MM.1S (cell line): Measurements from ENCODE around the gene RAPSN.

Source experiments
- DNase-seq: peaks from one replicate; pipeline ENCODE4 v3.0.0-alpha.2; 2015
- H2AFZ ChIP-seq: fragments of 300-600 bp; sonication (generic); 2 replicates; pipeline ENCODE4 v1.6.0; 2016; ENCODE audit warnings: antibody characterized with exemption, low read length
- H3F3A ChIP-seq: fragments of 300-600 bp; sonication (generic); 2 replicates; pipeline ENCODE4 v1.6.1; 2016; ENCODE audit warnings: mild to moderate bottlenecking, antibody characterized with exemption, low read length, moderate library complexity, mixed read lengths; ENCODE audit not compliant: insufficient read depth
- H3K27ac ChIP-seq: fragments of 300-600 bp; sonication (generic); 2 replicates; pipeline ENCODE4 v1.5.1; 2016; ENCODE audit warnings: mild to moderate bottlenecking, low read length
- H3K27me3 ChIP-seq: fragments of 300-600 bp; sonication (generic); replicated peaks from 2 replicates; pipeline ENCODE4 v1.6.0; 2016; ENCODE audit warnings: low read length; ENCODE audit not compliant: insufficient read depth
- H3K36me3 ChIP-seq: fragments of 300-600 bp; sonication (generic); replicated peaks from 2 replicates; pipeline ENCODE4 v1.6.1; 2016; ENCODE audit warnings: mild to moderate bottlenecking, low read length, mixed read lengths; ENCODE audit not compliant: insufficient read depth
- H3K4me1 ChIP-seq: fragments of 300-600 bp; sonication (generic); 2 replicates; pipeline ENCODE4 v1.6.1; 2016; ENCODE audit warnings: low read length, mixed read lengths
- H3K4me2 ChIP-seq: fragments of 300-600 bp; sonication (generic); 2 replicates; pipeline ENCODE4 v1.6.0; 2016; ENCODE audit warnings: low read depth, low read length
- H3K4me3 ChIP-seq: fragments of 300-600 bp; sonication (generic); 2 replicates; pipeline ENCODE4 v1.5.1; 2016; ENCODE audit warnings: low read length, mixed read lengths
- H3K79me2 ChIP-seq: fragments of 300-600 bp; sonication (generic); 2 replicates; pipeline ENCODE4 v1.6.1; 2016; ENCODE audit warnings: mixed run types, low read length, mixed read lengths
- H3K9ac ChIP-seq: fragments of 300-600 bp; sonication (generic); 2 replicates; pipeline ENCODE4 v1.6.1; 2016; ENCODE audit warnings: low read length, mixed read lengths
- H3K9me2 ChIP-seq: fragments of 300-600 bp; sonication (generic); replicated peaks from 2 replicates; pipeline ENCODE4 v1.6.1; 2016; ENCODE audit warnings: mild to moderate bottlenecking, low read length, mixed read lengths; ENCODE audit not compliant: insufficient read depth
- H3K9me3 ChIP-seq: fragments of 300-600 bp; sonication (generic); replicated peaks from 2 replicates; pipeline ENCODE4 v1.6.1; 2016; ENCODE audit warnings: mild to moderate bottlenecking, low read length, mixed read lengths; ENCODE audit not compliant: insufficient read depth
- H4K20me1 ChIP-seq: fragments of 300-600 bp; sonication (generic); 2 replicates; pipeline ENCODE4 v1.6.1; 2016; ENCODE audit warnings: mild to moderate bottlenecking, low read length, moderate library complexity, mixed read lengths; ENCODE audit not compliant: insufficient read depth
- CTCF ChIP-seq: fragments of 300-600 bp; sonication (generic); IDR thresholded peaks from 2 replicates; pipeline ENCODE4 v1.5.1; 2016; ENCODE audit warnings: antibody characterized with exemption, low read length, mixed read lengths
- EZH2 ChIP-seq: fragments of 300-600 bp; sonication (generic); optimal IDR thresholded peaks from 2 replicates; pipeline ENCODE3; 2017; ENCODE audit warnings: low read depth, mild to moderate bottlenecking, antibody characterized with exemption, low read length, mixed read lengths
- EZH2phosphoT487 ChIP-seq: fragments of 300-600 bp; sonication (generic); IDR thresholded peaks from 2 replicates; pipeline ENCODE4 v1.6.1; 2018; ENCODE audit warnings: antibody characterized with exemption, low read length

The RAPSN gene

DNA sequence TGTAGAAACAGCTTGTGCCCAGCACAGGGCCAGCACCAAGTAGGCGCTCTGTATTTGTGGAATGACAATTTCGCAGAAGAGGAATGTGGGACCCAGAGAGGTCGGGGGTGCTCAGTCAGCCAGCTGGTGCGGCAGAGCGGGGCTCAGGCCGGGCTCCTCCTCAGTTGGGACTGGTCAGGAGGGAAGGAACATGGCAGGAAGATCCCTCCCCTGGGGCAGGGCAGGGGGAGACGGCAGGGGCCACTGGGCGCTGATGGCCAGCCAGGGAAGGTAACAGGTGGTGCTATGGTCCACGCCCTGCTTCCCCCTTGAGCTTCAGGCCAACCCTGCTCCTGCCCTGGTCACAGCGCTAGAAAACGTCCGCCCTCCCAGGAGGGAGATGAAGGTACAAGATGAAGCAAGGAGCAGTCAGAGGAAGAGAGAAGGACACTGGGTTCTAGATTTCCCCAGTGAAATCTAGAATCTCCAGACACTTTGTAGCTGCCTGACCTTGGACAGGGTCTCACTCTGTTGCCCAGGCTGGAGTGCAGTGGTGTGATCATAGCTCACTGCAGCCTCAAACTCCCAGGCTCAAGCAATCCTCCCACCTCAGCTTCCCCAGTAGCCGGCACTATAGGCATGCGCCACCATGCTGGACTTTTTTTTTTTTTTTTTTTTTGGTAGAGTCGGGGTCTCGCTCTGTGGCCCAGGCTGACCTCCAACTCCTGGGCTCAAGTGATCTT is 57.1 kb downstream of the RAPSN start:
- Histone ChIP-seq H3K27me3 (no peaks in the 10 kb centered on the region), H4K20me1 (no peaks in the 10 kb centered on the region), H3K27ac (no peak overlapping the region), H3K4me1 (peaks cover 31% of the 10 kb centered on the region), H3K36me3 (no peaks in the 10 kb centered on the region), H3K79me2 (no peaks in the 10 kb centered on the region), H3K4me2 (no peak overlapping the region), H2AFZ (no peak overlapping the region), H3K9me3 (no peaks in the 10 kb centered on the region), H3F3A (no peaks in the 10 kb centered on the region), H3K9me2 (no peaks in the 10 kb centered on the region), H3K4me3 (no peak overlapping the region), H3K9ac (no peak overlapping the region)
- TF ChIP-seq EZH2 (no peak), CTCF (no peak), EZH2phosphoT487 (no peak)
- DNase-seq: no peak

- Histone ChIP-seq H3K36me3 (no peaks in the 10 kb centered on the region), H3K4me2 (no peak overlapping the region), H3K9me2 (no peaks in the 10 kb centered on the region), H3K79me2 (no peaks in the 10 kb centered on the region), H3K9ac (no peak overlapping the region), H2AFZ (no peak overlapping the region), H3F3A (no peaks in the 10 kb centered on the region), H3K4me1 (peaks cover 31% of the 10 kb centered on the region), H4K20me1 (no peaks in the 10 kb centered on the region), H3K4me3 (no peak overlapping the region), H3K9me3 (no peaks in the 10 kb centered on the region), H3K27me3 (no peaks in the 10 kb centered on the region), H3K27ac (no peak overlapping the region)
- no peak for TF ChIP-seq EZH2
- no peak for TF ChIP-seq CTCF
- no peak for TF ChIP-seq EZH2phosphoT487
- no peak for DNase-seq
Observed at GRCh38 chr11:47391077-47391583, 57.8 kb downstream of the RAPSN start.

- H3K36me3 ChIP-seq: no peaks in the 10 kb centered on the region
Observed at GRCh38 chr11:47390422-47390760, 58.5 kb downstream of the RAPSN start.

More at GRCh38 chr11:47390422-47390760, 58.5 kb downstream of the RAPSN start:
- Histone ChIP-seq H3K4me2 (no peak overlapping the region), H3K27me3 (no peaks in the 10 kb centered on the region), H3K4me1 (peaks cover 30% of the 10 kb centered on the region), H3K4me3 (no peak overlapping the region), H4K20me1 (no peaks in the 10 kb centered on the region), H3K9me3 (no peaks in the 10 kb centered on the region), H3K9ac (no peak overlapping the region), H3F3A (no peaks in the 10 kb centered on the region), H3K9me2 (no peaks in the 10 kb centered on the region), H2AFZ (no peak overlapping the region), H3K79me2 (no peaks in the 10 kb centered on the region), H3K27ac (no peak overlapping the region)
- no peak for TF ChIP-seq CTCF
- TF ChIP-seq EZH2phosphoT487: no peak
- no peak for TF ChIP-seq EZH2
- no peak for DNase-seq
